HG03108 (cell line): ENCODE data around the gene CDHR1.
A peak's percentile ranks its signal among the peaks of the same experiment; 100 is the strongest.
"Not testable (repeated sequence)": the region's sequence is repeated elsewhere in the genome, so short reads cannot be mapped to it uniquely, and the experiment has no call there.

ENCODE experiments used
- ATAC-seq: cut with Tn5 transposase; IDR thresholded peaks from one replicate; pipeline ENCODE4 v1.9.1; 2021; ENCODE audit warnings: moderate library complexity; ENCODE audit not compliant: unreplicated experiment

The CDHR1 gene

GRCh38 chr10:84194424-84195043 is at the start of gene CDHR1:
CDHR1 (plus strand) TSS chr10:84194537; CDS start chr10:84194761, 224 bp downstream.
- ATAC-seq: peak; percentile 80

- no peak for ATAC-seq
Observed at GRCh38 chr10:84147347-84147746, 47.0 kb upstream of the CDHR1 start.

GRCh38 chr10:84148006-84148597 is 46.2 kb upstream of the CDHR1 start:
- ATAC-seq: peak; percentile 52

- ATAC-seq: no peak
Observed at GRCh38 chr10:84149854-84150253, 44.5 kb upstream of the CDHR1 start.

- no peak for ATAC-seq
Observed at GRCh38 chr10:84152769-84153168, 41.6 kb upstream of the CDHR1 start.

GRCh38 chr10:84155521-84155920 is 38.8 kb upstream of the CDHR1 start:
- ATAC-seq: no peak

GRCh38 chr10:84156009-84156408 is 38.3 kb upstream of the CDHR1 start:
- no peak for ATAC-seq

- peak; percentile 65 for ATAC-seq
Observed at GRCh38 chr10:84156768-84157167, 37.6 kb upstream of the CDHR1 start.

- ATAC-seq: no peak
Observed at GRCh38 chr10:84158061-84158460, 36.3 kb upstream of the CDHR1 start.

GRCh38 chr10:84158550-84158949 is 35.8 kb upstream of the CDHR1 start:
- no peak for ATAC-seq

GRCh38 chr10:84159076-84159685 is 35.2 kb upstream of the CDHR1 start:
- ATAC-seq: no peak

- ATAC-seq: no peak
Observed at GRCh38 chr10:84160663-84161362, 33.5 kb upstream of the CDHR1 start.

GRCh38 chr10:84163996-84164395 is 30.3 kb upstream of the CDHR1 start:
- no peak for ATAC-seq

GRCh38 chr10:84164442-84164841 is 29.9 kb upstream of the CDHR1 start:
- ATAC-seq: no peak

GRCh38 chr10:84166620-84167288 is 27.6 kb upstream of the CDHR1 start:
- ATAC-seq: no peak

- ATAC-seq: not testable (repeated sequence)
Observed at GRCh38 chr10:84167289-84167653, 27.1 kb upstream of the CDHR1 start.

- ATAC-seq: not testable (repeated sequence)
Observed at GRCh38 chr10:84168382-84168781, 26.0 kb upstream of the CDHR1 start.

GRCh38 chr10:84171237-84171636 is 23.1 kb upstream of the CDHR1 start:
- not testable (repeated sequence) for ATAC-seq

- not testable (repeated sequence) for ATAC-seq
Observed at GRCh38 chr10:84171700-84172466, 22.5 kb upstream of the CDHR1 start.
